K562 (cell line): ENCODE results near the gene SFI1. TPM values are rescaled to one million over a fixed set of nuclear protein-coding genes. Genes with fewer than 3 reads are reported as not detected.

Experiments used
- ATAC-seq: fragments of 200-7000 bp; cut with Tn5 transposase; 3 replicates; pipeline ENCODE4 v1.9.1; 2020; ENCODE audit warnings: moderate library complexity
- BruUV-seq: library from RNA; stranded (reverse); fragments of 400-500 nt; replicated peaks from 2 replicates; lab custom pipeline; 2021; lab: Mats Ljungman, UMichigan
- CTCF ChIA-PET: fragments of 300-600 bp; formaldehyde crosslinking; extraction: SDS; loops from one replicate; lab custom pipeline; 2021; ENCODE audit warnings: low intra/inter-chr PET ratio; lab: Yijun Ruan, JAX
- POLR2A ChIA-PET: fragments of 300-600, 350-650 bp; sonication (Branson Sonifier 250); formaldehyde crosslinking; extraction: SDS; loops from one replicate; lab custom pipeline; 2021; ENCODE audit warnings: antibody characterized with exemption, inconsistent platforms; lab: Yijun Ruan, JAX
- DNase-seq, 4 experiments: peaks; one replicate each; pipeline versions ENCODE4 v3.0.0 to v3.0.0-alpha.2; 2011 to 2018; ENCODE audit warnings: low spot score in 3 of 4, mixed read lengths in 3 of 4; ENCODE audit errors: extremely low read depth in 1 of 4
- FAIRE-seq: peaks from 2 replicates; lab custom pipeline; 2011; peaks lifted over from hg19 to GRCh38; lab: Jason Lieb, UNC
- H2AFZ ChIP-seq: 2 replicates; pipeline ENCODE4 v1.6.0; 2011; ENCODE audit warnings: low read depth, low read length, control low read depth, inconsistent platforms
- H3K27ac ChIP-seq: fragments of 200-600 bp; 3 replicates; pipeline ENCODE4 v1.8.0; 2011; ENCODE audit warnings: low read depth, mild to moderate bottlenecking, control low read depth, inconsistent platforms, low read length, moderate library complexity, mixed read lengths; ENCODE audit errors: extremely low read depth
- H3K27me3 ChIP-seq, 2 experiments: fragments of 300-600 bp in 1 of 2; 2 replicates in 1 of 2; 3 replicates in 1 of 2; pipeline versions ENCODE4 v1.6.0 to v1.8.0; 2011; ENCODE audit warnings: inconsistent platforms in 2 of 2, low read length in 2 of 2, mild to moderate bottlenecking in 1 of 2, mixed read lengths in 1 of 2, moderate library complexity in 1 of 2; ENCODE audit not compliant: control insufficient read depth in 2 of 2, insufficient read depth in 2 of 2
- H3K36me3 ChIP-seq: fragments of 300-600 bp; 3 replicates; pipeline ENCODE4 v1.8.0; 2011; ENCODE audit warnings: mild to moderate bottlenecking, low read length, inconsistent platforms; ENCODE audit not compliant: control insufficient read depth, insufficient read depth
- H3K4me1 ChIP-seq, 2 experiments: fragments of 200-600 bp in 1 of 2; replicated peaks in 1 of 2; 2 replicates in 1 of 2; 3 replicates in 1 of 2; pipeline versions ENCODE4 v1.5.1 to v1.8.0; 2011; ENCODE audit warnings: inconsistent platforms in 2 of 2, low read length in 2 of 2, mild to moderate bottlenecking in 1 of 2, mixed read lengths in 1 of 2, moderate library complexity in 1 of 2; ENCODE audit not compliant: control insufficient read depth in 2 of 2, insufficient read depth in 2 of 2
- H3K4me2 ChIP-seq: 2 replicates; pipeline ENCODE4 v1.6.1; 2011; ENCODE audit warnings: low read length, control low read depth, inconsistent platforms, mixed read lengths; ENCODE audit not compliant: insufficient read depth
- H3K4me3 ChIP-seq: fragments of 200-600 bp; sonication (generic), shearing (Covaris generic); 2 replicates; pipeline ENCODE4 v1.5.1; 2016; ENCODE audit warnings: control low read depth, inconsistent platforms
- H3K79me2 ChIP-seq: fragments of 200-600 bp; 3 replicates; pipeline ENCODE4 v1.8.0; 2011; ENCODE audit warnings: low read length, inconsistent platforms; ENCODE audit not compliant: control insufficient read depth, insufficient read depth
- H3K9ac ChIP-seq, 2 experiments: 2 replicates each; pipeline versions ENCODE4 v1.6.0 to v1.6.1; 2011; ENCODE audit warnings: low read depth in 2 of 2, low read length in 2 of 2, control low read depth in 1 of 2, inconsistent platforms in 1 of 2, mild to moderate bottlenecking in 1 of 2, mixed read lengths in 1 of 2; ENCODE audit not compliant: insufficient read depth in 1 of 2
- H3K9me1 ChIP-seq: one replicate; pipeline ENCODE4 v1.6.0; 2011; ENCODE audit warnings: inconsistent platforms, mild to moderate bottlenecking, low read length, moderate library complexity; ENCODE audit not compliant: control insufficient read depth, insufficient read depth
- H3K9me3 ChIP-seq: replicated peaks from 2 replicates; pipeline ENCODE4 v1.5.1; 2011; ENCODE audit warnings: low read depth, low read length, inconsistent platforms; ENCODE audit not compliant: control insufficient read depth, insufficient read depth
- H4K20me1 ChIP-seq: replicated peaks from 2 replicates; pipeline ENCODE4 v1.6.1; 2011; ENCODE audit warnings: low read length, inconsistent platforms, mixed read lengths; ENCODE audit not compliant: control insufficient read depth, insufficient read depth
- DPF2 ChIP-seq: fragments of 450-650 bp; IDR thresholded peaks from 2 replicates; pipeline ENCODE4 v1.6.1; 2016
- FOXA3 ChIP-seq, 2 experiments: fragments of 450-650 bp in 1 of 2; sonication (generic) in 1 of 2; formaldehyde crosslinking; IDR thresholded peaks in 1 of 2; conservative IDR thresholded peaks in 1 of 2; 2 replicates each; pipeline versions ENCODE4 v1.4.0 to v1.8.0; 2020 to 2022; ENCODE audit warnings: mild to moderate bottlenecking in 2 of 2, missing genetic modification reagents in 1 of 2
- GATA2 ChIP-seq: sonication (generic); formaldehyde crosslinking; IDR thresholded peaks from 2 replicates; pipeline ENCODE4 v1.4.0; 2020; ENCODE audit warnings: mild to moderate bottlenecking, missing genetic modification reagents
- MEF2A ChIP-seq: IDR thresholded peaks from 2 replicates; pipeline ENCODE4 v1.6.1; 2011; ENCODE audit warnings: low read depth, mild to moderate bottlenecking, low read length, moderate library complexity; ENCODE audit not compliant: control insufficient read depth
- NR1H2 ChIP-seq: sonication (generic); formaldehyde crosslinking; IDR thresholded peaks from 2 replicates; pipeline ENCODE4 v1.4.0; 2020; ENCODE audit warnings: mild to moderate bottlenecking, missing genetic modification reagents
- PYGO2 ChIP-seq: fragments of 450-650 bp; IDR thresholded peaks from 2 replicates; pipeline ENCODE4 v1.6.1; 2016; ENCODE audit warnings: mild to moderate bottlenecking, missing genetic modification characterization, moderate library complexity, missing compliant biosample characterization
- SAFB ChIP-seq: fragments of 200-400 bp; formaldehyde crosslinking; IDR thresholded peaks from 2 replicates; pipeline ENCODE4 v1.6.1; 2017; ENCODE audit warnings: low read depth, low read length, borderline replicate concordance
- SRF ChIP-seq, 2 experiments: fragments of 250-450, 450-650 bp in 1 of 2; sonication (Bioruptor Pico) in 1 of 2; sonication (generic) in 1 of 2; formaldehyde crosslinking; IDR thresholded peaks; 2 replicates each; pipeline versions ENCODE4 v1.5.0 to v1.5.1; 2020 to 2022; ENCODE audit warnings: mild to moderate bottlenecking in 1 of 2, missing genetic modification reagents in 1 of 2
- XRCC3 ChIP-seq: fragments of 450-650 bp; IDR thresholded peaks from 2 replicates; pipeline ENCODE4 v1.6.1; 2017; ENCODE audit warnings: mild to moderate bottlenecking, moderate library complexity
- ZNF146 ChIP-seq: IDR thresholded peaks from one replicate; pipeline ENCODE4 v1.6.1; 2018; ENCODE audit warnings: missing compliant biosample characterization; ENCODE audit not compliant: unreplicated experiment
- ZNF75A ChIP-seq: fragments of 450-650 bp; formaldehyde crosslinking; IDR thresholded peaks from 2 replicates; pipeline ENCODE4 v1.4.0; 2020; ENCODE audit warnings: mild to moderate bottlenecking
- WGBS: fragments of 100-300 bp; shearing (Covaris generic); methylation state at CpG from one replicate; pipeline ENCODE4 v1.1.6; 2016; ENCODE audit warnings: low coverage, mixed read lengths; ENCODE audit not compliant: insufficient coverage; ENCODE audit errors: missing lambda C conversion rate; 5-methylcytosine and 5-hydroxymethylcytosine counted together
- in situ Hi-C: fragments of 300-500 bp; cut with MboI; formaldehyde crosslinking; loops from 4 replicates; pipeline ENCODE4 v1.15.0; 2018; ENCODE audit warnings: inconsistent platforms, mixed read lengths
- intact Hi-C: fragments of 100-400 bp; cut with micrococcal nuclease; formaldehyde crosslinking; loops from 2 replicates; pipeline ENCODE4 v1.14.2; 2022
- polyA plus RNA-seq, 8 experiments: library from polyadenylated mRNA; depleted of rRNA in 4 of 8; stranded (reverse) in 5 of 8; unstranded in 3 of 8; fragments of >200 nt; fragmentation: Nextera tagmentation in 2 of 8; fragmentation: Illumina TruSeq in 1 of 8; extraction: Ambion mirVana in 2 of 8; extraction: Trizol in 1 of 8; gene quantifications; 2 replicates each; pipeline versions ENCODE4 v1.2.1 to v1.2.3, GENCODE V29; 2011 to 2014; ENCODE audit warnings: inconsistent platforms in 1 of 8, missing spikeins in 1 of 8
- total RNA-seq, 7 experiments: library from RNA; depleted of rRNA in 6 of 7; stranded (reverse); fragments of >200 nt in 6 of 7; fragmentation: Illumina TruSeq in 2 of 7; extraction: Trizol in 2 of 7; gene quantifications; 2 replicates each; pipeline versions ENCODE4 v1.2.1 to v1.2.3, GENCODE V29; 2011 to 2021; ENCODE audit warnings: low replicate concordance in 1 of 7
- TF ChIP-seq, protein P1 (sequence below), 2 experiments: fragments of 200-800 bp in 1 of 2; sonication (Bioruptor generic) in 1 of 2; sonication (generic) in 1 of 2; formaldehyde crosslinking in 1 of 2; IDR thresholded peaks in 1 of 2; conservative IDR thresholded peaks in 1 of 2; 2 replicates each; pipeline versions ENCODE4 v1.5.0 to v1.6.1; 2016 to 2020; ENCODE audit warnings: missing compliant biosample characterization in 1 of 2, missing genetic modification characterization in 1 of 2, missing genetic modification reagents in 1 of 2
- TF ChIP-seq, protein P2 (sequence below): fragments of 450-650 bp; conservative IDR thresholded peaks from 2 replicates; pipeline ENCODE4 v1.6.1; 2016; ENCODE audit warnings: missing genetic modification characterization, low read depth, mild to moderate bottlenecking, missing compliant biosample characterization, moderate library complexity
- TF ChIP-seq, protein P3 (sequence below), 2 experiments: fragments of 450-650 bp in 1 of 2; sonication (generic) in 1 of 2; formaldehyde crosslinking; conservative IDR thresholded peaks; 2 replicates each; pipeline versions ENCODE4 v1.4.0 to v1.8.1; 2020 to 2022; ENCODE audit warnings: mild to moderate bottlenecking in 1 of 2, missing genetic modification reagents in 1 of 2
- TF ChIP-seq, protein P4 (sequence below): fragments of 450-650 bp; IDR thresholded peaks from 2 replicates; pipeline ENCODE4 v1.6.1; 2018; ENCODE audit warnings: mild to moderate bottlenecking, low read depth; ENCODE audit not compliant: partially characterized antibody

SFI1 gene
- total and polyA plus RNA-seq, 9 of the 15 experiments (the other 6 are each of a cell fraction or from before 2014, with no cell fraction given), result 3.0 to 25.6 (median 14.1) TPM

DNA sequence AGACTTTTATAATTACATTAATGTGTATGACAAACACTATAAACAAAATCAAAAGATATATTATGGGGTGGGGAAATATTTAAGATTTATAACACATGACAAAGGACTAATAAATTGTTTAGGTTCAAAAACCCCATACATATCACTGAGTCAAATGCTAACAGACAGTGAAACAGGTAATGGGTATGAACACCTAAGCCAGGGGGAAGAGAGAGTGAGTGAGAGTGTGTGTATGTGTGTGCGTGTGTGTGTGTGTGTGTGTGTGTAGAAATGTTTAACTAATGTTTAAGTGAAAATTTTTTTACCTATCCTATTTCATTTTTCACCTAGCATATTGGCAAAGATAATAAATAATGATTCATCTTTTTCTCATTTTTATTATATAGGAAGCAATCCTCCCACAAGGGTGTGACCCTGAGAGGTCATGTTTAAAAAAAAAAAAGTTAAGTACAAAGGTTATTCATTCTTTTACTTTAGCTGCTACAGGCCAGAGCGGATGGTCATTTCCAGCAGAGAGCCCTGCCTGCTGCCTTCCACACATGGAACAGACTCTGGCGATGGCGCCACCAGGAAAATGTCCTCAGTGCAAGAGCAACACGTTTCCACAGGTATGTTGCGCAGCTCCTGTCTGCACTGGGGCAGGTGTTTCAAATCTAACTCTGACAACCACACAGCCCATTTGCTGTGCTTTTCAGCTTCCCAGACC lies 92.8 kb downstream of the SFI1 start:
- intact Hi-C loops (no loop called here), in situ Hi-C loops (no loop called here)
- ChIA-PET POLR2A (no interaction called here), CTCF (interaction anchor here (0.5 kb wide), 1 partner anchor 29 kb away, joined by 5 read pairs; no protein-coding TSS in a partner anchor)
- 96% methylated on average over 5 of the region's 6 CpGs for WGBS
- Histone ChIP-seq H3K4me2 (no peak overlapping the region), H3K27ac (no peak overlapping the region; the same call in 2 of the 3 replicates), H3K9me1 (no peaks in the 10 kb centered on the region), H3K9me3 (peaks cover 6% of the 10 kb centered on the region), H3K36me3 (peaks cover 16% of the 10 kb centered on the region; the same call in 2 of the 3 replicates), H3K4me3 (no peak overlapping the region), H3K4me1 (peaks cover 4 to 25% of the 10 kb centered on the region in 2 experiments; a peak in 4 of 5 replicates), H2AFZ (no peak overlapping the region), H3K27me3 (no peaks in the 10 kb centered on the region), H3K79me2 (no peaks in the 10 kb centered on the region), H3K9ac (no peak overlapping the region), H4K20me1 (no peaks in the 10 kb centered on the region)
- ATAC-seq (no peak), DNase-seq (no peak), FAIRE-seq (no peak)
- BruUV-seq, result no TSS peak
- TF ChIP-seq DPF2 (no peak), SAFB (no peak), GATA2 (CRISPR knock-in tag) (no peak), PYGO2 (tag) (no peak), MEF2A (no peak), SRF (CRISPR knock-in tag; IDR thresholded peaks at IDR 0.05) (no peak), FOXA3 (CRISPR knock-in tag; conservative IDR thresholded peaks at IDR 0.05 in 1 of 2, IDR thresholded peaks at IDR 0.05 in 1 of 2) (no peak), NR1H2 (CRISPR knock-in tag) (no peak), ZNF75A (CRISPR knock-in tag) (no peak), ZNF146 (no peak), XRCC3 (no peak)
- TF ChIP-seq, protein P1, sequence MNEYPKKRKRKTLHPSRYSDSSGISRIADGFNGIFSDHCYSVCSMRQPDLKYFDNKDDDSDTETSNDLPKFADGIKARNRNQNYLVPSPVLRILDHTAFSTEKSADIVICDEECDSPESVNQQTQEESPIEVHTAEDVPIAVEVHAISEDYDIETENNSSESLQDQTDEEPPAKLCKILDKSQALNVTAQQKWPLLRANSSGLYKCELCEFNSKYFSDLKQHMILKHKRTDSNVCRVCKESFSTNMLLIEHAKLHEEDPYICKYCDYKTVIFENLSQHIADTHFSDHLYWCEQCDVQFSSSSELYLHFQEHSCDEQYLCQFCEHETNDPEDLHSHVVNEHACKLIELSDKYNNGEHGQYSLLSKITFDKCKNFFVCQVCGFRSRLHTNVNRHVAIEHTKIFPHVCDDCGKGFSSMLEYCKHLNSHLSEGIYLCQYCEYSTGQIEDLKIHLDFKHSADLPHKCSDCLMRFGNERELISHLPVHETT (CRISPR knock-in tag; conservative IDR thresholded peaks at IDR 0.05 in 1 of 2, IDR thresholded peaks at IDR 0.05 in 1 of 2), result no peak
- TF ChIP-seq, protein P2, sequence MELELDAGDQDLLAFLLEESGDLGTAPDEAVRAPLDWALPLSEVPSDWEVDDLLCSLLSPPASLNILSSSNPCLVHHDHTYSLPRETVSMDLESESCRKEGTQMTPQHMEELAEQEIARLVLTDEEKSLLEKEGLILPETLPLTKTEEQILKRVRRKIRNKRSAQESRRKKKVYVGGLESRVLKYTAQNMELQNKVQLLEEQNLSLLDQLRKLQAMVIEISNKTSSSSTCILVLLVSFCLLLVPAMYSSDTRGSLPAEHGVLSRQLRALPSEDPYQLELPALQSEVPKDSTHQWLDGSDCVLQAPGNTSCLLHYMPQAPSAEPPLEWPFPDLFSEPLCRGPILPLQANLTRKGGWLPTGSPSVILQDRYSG (tag), result no peak
- TF ChIP-seq, protein P3, sequence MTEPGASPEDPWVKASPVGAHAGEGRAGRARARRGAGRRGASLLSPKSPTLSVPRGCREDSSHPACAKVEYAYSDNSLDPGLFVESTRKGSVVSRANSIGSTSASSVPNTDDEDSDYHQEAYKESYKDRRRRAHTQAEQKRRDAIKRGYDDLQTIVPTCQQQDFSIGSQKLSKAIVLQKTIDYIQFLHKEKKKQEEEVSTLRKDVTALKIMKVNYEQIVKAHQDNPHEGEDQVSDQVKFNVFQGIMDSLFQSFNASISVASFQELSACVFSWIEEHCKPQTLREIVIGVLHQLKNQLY (CRISPR knock-in tag; conservative IDR thresholded peaks at IDR 0.05), result no peak
- TF ChIP-seq, protein P4, sequence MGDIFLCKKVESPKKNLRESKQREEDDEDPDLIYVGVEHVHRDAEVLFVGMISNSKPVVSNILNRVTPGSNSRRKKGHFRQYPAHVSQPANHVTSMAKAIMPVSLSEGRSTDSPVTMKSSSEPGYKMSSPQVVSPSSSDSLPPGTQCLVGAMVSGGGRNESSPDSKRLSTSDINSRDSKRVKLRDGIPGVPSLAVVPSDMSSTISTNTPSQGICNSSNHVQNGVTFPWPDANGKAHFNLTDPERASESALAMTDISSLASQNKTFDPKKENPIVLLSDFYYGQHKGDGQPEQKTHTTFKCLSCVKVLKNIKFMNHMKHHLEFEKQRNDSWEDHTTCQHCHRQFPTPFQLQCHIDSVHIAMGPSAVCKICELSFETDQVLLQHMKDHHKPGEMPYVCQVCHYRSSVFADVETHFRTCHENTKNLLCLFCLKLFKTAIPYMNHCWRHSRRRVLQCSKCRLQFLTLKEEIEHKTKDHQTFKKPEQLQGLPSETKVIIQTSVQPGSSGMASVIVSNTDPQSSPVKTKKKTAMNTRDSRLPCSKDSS, result no peak
